A673 (cell line): Measurements from ENCODE around the gene CDKL5. TPM values are rescaled to one million over a fixed set of nuclear protein-coding genes. Genes with fewer than 3 reads are reported as not detected.

Experiments used
- BruUV-seq: library from RNA; stranded (reverse); fragments of 400-500 nt; replicated peaks from 2 replicates; lab custom pipeline; 2021; lab: Mats Ljungman, UMichigan
- CTCF ChIA-PET: fragments of 300-600 bp; sonication (Branson Sonifier 250); formaldehyde crosslinking; loops from one replicate; lab custom pipeline; 2022; ENCODE audit warnings: antibody characterized with exemption; lab: Charles Lee
- POLR2A ChIA-PET: fragments of 300-600 bp; sonication (Branson Sonifier 250); formaldehyde crosslinking; loops from one replicate; lab custom pipeline; 2022; ENCODE audit warnings: antibody characterized with exemption; ENCODE audit not compliant: low non-redundant PET; lab: Charles Lee
- DNase-seq: peaks from one replicate; pipeline ENCODE4 v3.0.0-alpha.2; 2015; ENCODE audit warnings: low spot score
- H3K27ac ChIP-seq: fragments of 200-600 bp; sonication (generic); 2 replicates; pipeline ENCODE4 v1.5.1; 2016; ENCODE audit warnings: mixed run types, low read depth, mild to moderate bottlenecking, mixed read lengths, antibody characterized with exemption, low read length; ENCODE audit not compliant: poor library complexity, severe bottlenecking
- H3K27me3 ChIP-seq: fragments of 200-600 bp; sonication (generic); replicated peaks from 2 replicates; pipeline ENCODE4 v1.6.1; 2017; ENCODE audit warnings: mixed run types, low read depth, mild to moderate bottlenecking, mixed read lengths, antibody characterized with exemption, low read length; ENCODE audit not compliant: insufficient read depth, poor library complexity
- H3K36me3 ChIP-seq: fragments of 200-600 bp; sonication (generic); 2 replicates; pipeline ENCODE4 v1.6.1; 2016; ENCODE audit warnings: mixed run types, mild to moderate bottlenecking, mixed read lengths, antibody characterized with exemption, low read length; ENCODE audit not compliant: insufficient read depth, poor library complexity, severe bottlenecking
- H3K4me1 ChIP-seq: fragments of 200-600 bp; sonication (generic); 2 replicates; pipeline ENCODE4 v1.6.1; 2017; ENCODE audit warnings: mixed run types, mild to moderate bottlenecking, mixed read lengths, antibody characterized with exemption, low read length; ENCODE audit not compliant: insufficient read depth, poor library complexity, severe bottlenecking
- H3K4me3 ChIP-seq: fragments of 200-600 bp; sonication (generic); 2 replicates; pipeline ENCODE4 v1.5.1; 2016; ENCODE audit warnings: low read depth, mixed run types, mild to moderate bottlenecking, mixed read lengths, low read length; ENCODE audit not compliant: poor library complexity, severe bottlenecking
- H3K9me3 ChIP-seq: fragments of 200-600 bp; sonication (generic); 2 replicates; pipeline ENCODE4 v1.6.1; 2016; ENCODE audit warnings: mixed run types, low read depth, mild to moderate bottlenecking, mixed read lengths, antibody characterized with exemption, low read length; ENCODE audit not compliant: poor library complexity, severe bottlenecking
- EZH2 ChIP-seq: fragments of 200-600 bp; sonication (generic); IDR thresholded peaks from 2 replicates; pipeline ENCODE4 v1.6.1; 2017; ENCODE audit warnings: borderline replicate concordance, low read depth, mild to moderate bottlenecking, mixed read lengths, antibody characterized with exemption, low read length; ENCODE audit not compliant: poor library complexity, severe bottlenecking
- intact Hi-C: fragments of 100-400 bp; cut with micrococcal nuclease; formaldehyde crosslinking; loops from one replicate; pipeline ENCODE4 v1.10.0; 2022; ENCODE audit not compliant: unreplicated experiment
- total RNA-seq: library from RNA; stranded (reverse); gene quantifications from 2 replicates; pipeline ENCODE4 v1.2.3, GENCODE V29; 2021
- TF ChIP-seq, protein P1 (sequence below): fragments of 300-800, 200-600 bp; sonication (generic); conservative IDR thresholded peaks from 2 replicates; pipeline ENCODE4 v1.5.1; 2017; ENCODE audit warnings: low read depth, mild to moderate bottlenecking, antibody characterized with exemption, low read length, moderate library complexity, mixed read lengths

Gene CDKL5
- total RNA-seq, 1 experiment from 2014 or later, result 7.5 TPM

GRCh38 chrX:18617407-18617750 is 192.0 kb downstream of the CDKL5 start:
- H3K4me1 ChIP-seq, result no peaks in the 10 kb centered on the region
- BruUV-seq, result no TSS peak
- intact Hi-C loops, result no loop called here
- no peaks in the 10 kb centered on the region for H3K36me3 ChIP-seq
- H3K27ac ChIP-seq, result no peak overlapping the region
- TF ChIP-seq, protein P1, sequence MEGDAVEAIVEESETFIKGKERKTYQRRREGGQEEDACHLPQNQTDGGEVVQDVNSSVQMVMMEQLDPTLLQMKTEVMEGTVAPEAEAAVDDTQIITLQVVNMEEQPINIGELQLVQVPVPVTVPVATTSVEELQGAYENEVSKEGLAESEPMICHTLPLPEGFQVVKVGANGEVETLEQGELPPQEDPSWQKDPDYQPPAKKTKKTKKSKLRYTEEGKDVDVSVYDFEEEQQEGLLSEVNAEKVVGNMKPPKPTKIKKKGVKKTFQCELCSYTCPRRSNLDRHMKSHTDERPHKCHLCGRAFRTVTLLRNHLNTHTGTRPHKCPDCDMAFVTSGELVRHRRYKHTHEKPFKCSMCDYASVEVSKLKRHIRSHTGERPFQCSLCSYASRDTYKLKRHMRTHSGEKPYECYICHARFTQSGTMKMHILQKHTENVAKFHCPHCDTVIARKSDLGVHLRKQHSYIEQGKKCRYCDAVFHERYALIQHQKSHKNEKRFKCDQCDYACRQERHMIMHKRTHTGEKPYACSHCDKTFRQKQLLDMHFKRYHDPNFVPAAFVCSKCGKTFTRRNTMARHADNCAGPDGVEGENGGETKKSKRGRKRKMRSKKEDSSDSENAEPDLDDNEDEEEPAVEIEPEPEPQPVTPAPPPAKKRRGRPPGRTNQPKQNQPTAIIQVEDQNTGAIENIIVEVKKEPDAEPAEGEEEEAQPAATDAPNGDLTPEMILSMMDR, result no peak
- no peak for TF ChIP-seq EZH2
- H3K4me3 ChIP-seq, result no peak overlapping the region
- POLR2A ChIA-PET, result no interaction called here
- peak; percentile 36 for DNase-seq
- H3K9me3 ChIP-seq, result no peaks in the 10 kb centered on the region
- peaks cover 6% of the 10 kb centered on the region for H3K27me3 ChIP-seq
- CTCF ChIA-PET, result no interaction called here

DNA sequence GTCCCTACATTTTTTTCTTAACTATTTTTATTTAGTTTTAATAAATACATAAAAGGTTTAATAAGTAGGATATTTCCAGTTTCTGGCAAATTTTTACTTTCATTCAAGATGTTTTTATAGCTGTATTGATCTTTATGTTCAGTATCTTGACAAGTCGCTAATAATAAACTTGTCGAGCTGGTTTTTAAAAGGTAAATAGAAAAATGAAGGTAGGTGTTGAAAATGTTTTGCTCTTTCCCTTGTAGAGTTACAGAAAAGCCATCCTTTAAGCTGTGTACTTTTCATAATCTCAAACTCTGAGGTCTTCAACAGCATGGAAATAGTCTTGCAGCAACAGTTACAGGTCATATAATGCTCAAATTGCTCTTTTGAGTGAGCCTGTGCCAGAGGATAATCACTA is 193.9 kb downstream of the CDKL5 start:
- H3K4me1 ChIP-seq, result no peaks in the 10 kb centered on the region
- intact Hi-C loops, result no loop called here
- no peak overlapping the region for H3K27ac ChIP-seq
- no TSS peak for BruUV-seq
- H3K36me3 ChIP-seq, result no peaks in the 10 kb centered on the region
- H3K27me3 ChIP-seq, result peaks cover 6% of the 10 kb centered on the region
- H3K9me3 ChIP-seq, result no peaks in the 10 kb centered on the region
- CTCF ChIA-PET, result interaction anchor here (0.7 kb wide), 1 partner anchor 37 kb away, joined by 5 read pairs; no protein-coding TSS in a partner anchor
- TF ChIP-seq, protein P1, result no peak
- TF ChIP-seq EZH2, result no peak
- DNase-seq, result no peak
- POLR2A ChIA-PET, result no interaction called here
- no peak overlapping the region for H3K4me3 ChIP-seq

GRCh38 chrX:18620349-18620748 is 194.9 kb downstream of the CDKL5 start:
- Histone ChIP-seq H3K27me3 (peaks cover 6% of the 10 kb centered on the region), H3K4me1 (no peaks in the 10 kb centered on the region), H3K9me3 (no peaks in the 10 kb centered on the region), H3K36me3 (no peaks in the 10 kb centered on the region), H3K27ac (no peak overlapping the region), H3K4me3 (no peak overlapping the region)
- DNase-seq, result no peak
- no peak for TF ChIP-seq EZH2
- TF ChIP-seq, protein P1, result no peak
- intact Hi-C loops, result no loop called here
- CTCF ChIA-PET, result no interaction called here
- POLR2A ChIA-PET, result no interaction called here
- BruUV-seq, result no TSS peak
